Measurements from ENCODE around the gene ZMPSTE24.

ZMPSTE24 gene

DNA sequence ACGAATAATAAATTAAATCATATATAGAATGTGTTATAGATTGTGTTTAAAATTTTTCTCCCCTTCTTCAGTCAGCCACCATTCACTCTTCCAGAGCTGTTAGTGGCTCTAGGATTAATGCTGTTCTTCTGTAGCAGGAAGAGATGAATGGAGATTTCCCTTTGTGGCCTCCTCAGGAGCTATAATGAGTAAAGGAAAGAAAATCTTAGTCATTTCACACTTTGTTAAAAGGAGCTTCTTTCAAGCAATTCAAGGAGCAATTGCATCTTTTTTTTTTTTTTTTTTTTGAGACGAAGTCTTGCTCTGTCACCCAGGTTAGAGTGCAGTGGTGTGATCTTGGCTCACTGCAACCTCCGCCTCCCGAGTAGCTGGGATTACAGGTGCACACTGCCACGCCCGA is 34.0 kb upstream of the ZMPSTE24 start:
- TF ChIP-seq, protein P1, sequence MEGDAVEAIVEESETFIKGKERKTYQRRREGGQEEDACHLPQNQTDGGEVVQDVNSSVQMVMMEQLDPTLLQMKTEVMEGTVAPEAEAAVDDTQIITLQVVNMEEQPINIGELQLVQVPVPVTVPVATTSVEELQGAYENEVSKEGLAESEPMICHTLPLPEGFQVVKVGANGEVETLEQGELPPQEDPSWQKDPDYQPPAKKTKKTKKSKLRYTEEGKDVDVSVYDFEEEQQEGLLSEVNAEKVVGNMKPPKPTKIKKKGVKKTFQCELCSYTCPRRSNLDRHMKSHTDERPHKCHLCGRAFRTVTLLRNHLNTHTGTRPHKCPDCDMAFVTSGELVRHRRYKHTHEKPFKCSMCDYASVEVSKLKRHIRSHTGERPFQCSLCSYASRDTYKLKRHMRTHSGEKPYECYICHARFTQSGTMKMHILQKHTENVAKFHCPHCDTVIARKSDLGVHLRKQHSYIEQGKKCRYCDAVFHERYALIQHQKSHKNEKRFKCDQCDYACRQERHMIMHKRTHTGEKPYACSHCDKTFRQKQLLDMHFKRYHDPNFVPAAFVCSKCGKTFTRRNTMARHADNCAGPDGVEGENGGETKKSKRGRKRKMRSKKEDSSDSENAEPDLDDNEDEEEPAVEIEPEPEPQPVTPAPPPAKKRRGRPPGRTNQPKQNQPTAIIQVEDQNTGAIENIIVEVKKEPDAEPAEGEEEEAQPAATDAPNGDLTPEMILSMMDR (IDR thresholded peaks at IDR 0.05; ENCODE audit: insufficient read depth, low read length, poor library complexity, severe bottlenecking): no peak
- DNase-seq (ENCODE audit: extremely low read depth, insufficient read length): peak; percentile 46
- no peak overlapping the region for H3K4me3 ChIP-seq (replicated peaks; ENCODE audit: low read depth, low read length)
- H3K27me3 ChIP-seq (replicated peaks; ENCODE audit: control insufficient read depth, insufficient read depth, low read length): no peaks in the 10 kb centered on the region
- peaks cover 2% of the 10 kb centered on the region; the same call in 1 of the 2 replicates for H3K36me3 ChIP-seq (ENCODE audit: control insufficient read depth, insufficient read depth, low read length)

DNA sequence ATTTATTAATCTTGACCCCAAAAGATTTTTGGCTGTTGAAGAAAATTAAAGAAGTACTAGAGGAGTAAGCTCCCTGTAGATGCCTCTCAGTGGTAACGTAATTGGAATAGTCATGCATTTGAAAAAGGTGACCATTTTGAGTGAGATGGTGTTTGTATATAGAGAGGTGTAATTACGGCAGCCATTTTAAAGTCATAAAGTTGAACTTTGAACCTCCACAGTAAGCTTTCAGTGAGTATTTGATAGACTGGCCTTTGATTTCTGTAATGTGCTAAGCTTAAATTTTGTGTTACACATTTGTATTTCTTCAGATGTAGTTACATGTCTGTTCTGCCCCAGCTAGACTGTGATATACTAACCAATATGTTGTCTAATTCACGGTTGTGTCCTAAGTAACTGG is 31.8 kb upstream of the ZMPSTE24 start:
- H3K4me3 ChIP-seq (replicated peaks; ENCODE audit: low read depth, low read length): no peak overlapping the region
- H3K27me3 ChIP-seq (replicated peaks; ENCODE audit: control insufficient read depth, insufficient read depth, low read length): no peaks in the 10 kb centered on the region
- no peak for DNase-seq (ENCODE audit: extremely low read depth, insufficient read length)
- TF ChIP-seq, protein P1 (IDR thresholded peaks at IDR 0.05; ENCODE audit: insufficient read depth, low read length, poor library complexity, severe bottlenecking): no peak
- peaks cover 2% of the 10 kb centered on the region; the same call in 1 of the 2 replicates for H3K36me3 ChIP-seq (ENCODE audit: control insufficient read depth, insufficient read depth, low read length)

DNA sequence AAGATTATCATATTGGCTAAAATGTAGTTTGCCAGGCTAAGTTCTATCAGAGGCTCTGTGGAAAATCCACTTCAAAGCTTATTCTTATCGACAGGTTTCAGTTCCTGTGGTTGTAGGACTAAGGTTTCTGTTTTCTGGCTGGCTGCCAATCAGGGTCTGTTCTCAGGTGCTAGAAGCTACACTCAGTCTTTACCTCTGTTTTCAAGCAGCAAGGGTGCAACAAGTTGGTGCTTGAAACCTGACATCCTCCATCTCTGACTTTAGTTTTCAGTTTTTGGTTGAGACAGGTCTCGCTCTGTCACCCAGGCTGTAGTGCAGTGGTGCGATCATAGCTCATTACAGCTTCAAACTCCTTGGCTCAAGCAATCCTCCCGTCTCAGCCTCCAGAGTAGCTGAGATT is 25.6 kb upstream of the ZMPSTE24 start:
- TF ChIP-seq, protein P1 (IDR thresholded peaks at IDR 0.05; ENCODE audit: insufficient read depth, low read length, poor library complexity, severe bottlenecking): no peak
- no peaks in the 10 kb centered on the region for H3K27me3 ChIP-seq (replicated peaks; ENCODE audit: control insufficient read depth, insufficient read depth, low read length)
- H3K36me3 ChIP-seq (ENCODE audit: control insufficient read depth, insufficient read depth, low read length): peaks cover 7% of the 10 kb centered on the region
- DNase-seq (ENCODE audit: extremely low read depth, insufficient read length): peak; percentile 74
- H3K4me3 ChIP-seq (replicated peaks; ENCODE audit: low read depth, low read length): no peak overlapping the region

DNA sequence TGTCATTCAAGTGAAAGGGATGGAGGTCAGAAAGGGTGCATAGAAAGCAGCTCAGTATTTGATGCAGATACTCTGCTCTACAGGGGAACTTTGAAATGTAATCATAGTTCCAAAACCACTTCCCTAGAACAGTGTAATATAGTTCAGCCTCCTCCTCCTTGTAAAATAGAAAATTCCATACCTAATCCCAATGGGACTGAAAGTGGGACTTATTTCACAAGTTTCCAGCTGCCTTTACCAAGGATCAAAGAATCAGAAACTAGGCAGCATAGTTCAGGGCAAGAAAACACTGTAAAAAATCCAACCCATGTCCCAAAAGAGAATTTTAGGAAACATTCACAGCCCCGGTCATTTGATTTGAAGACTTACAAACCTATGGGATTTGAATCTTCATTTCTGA is 18.4 kb upstream of the ZMPSTE24 start:
- TF ChIP-seq, protein P1 (IDR thresholded peaks at IDR 0.05; ENCODE audit: insufficient read depth, low read length, poor library complexity, severe bottlenecking): no peak
- no peak overlapping the region for H3K4me3 ChIP-seq (replicated peaks; ENCODE audit: low read depth, low read length)
- DNase-seq (ENCODE audit: extremely low read depth, insufficient read length): no peak
- peaks cover 4% of the 10 kb centered on the region for H3K36me3 ChIP-seq (ENCODE audit: control insufficient read depth, insufficient read depth, low read length)
- H3K27me3 ChIP-seq (replicated peaks; ENCODE audit: control insufficient read depth, insufficient read depth, low read length): no peaks in the 10 kb centered on the region

DNA sequence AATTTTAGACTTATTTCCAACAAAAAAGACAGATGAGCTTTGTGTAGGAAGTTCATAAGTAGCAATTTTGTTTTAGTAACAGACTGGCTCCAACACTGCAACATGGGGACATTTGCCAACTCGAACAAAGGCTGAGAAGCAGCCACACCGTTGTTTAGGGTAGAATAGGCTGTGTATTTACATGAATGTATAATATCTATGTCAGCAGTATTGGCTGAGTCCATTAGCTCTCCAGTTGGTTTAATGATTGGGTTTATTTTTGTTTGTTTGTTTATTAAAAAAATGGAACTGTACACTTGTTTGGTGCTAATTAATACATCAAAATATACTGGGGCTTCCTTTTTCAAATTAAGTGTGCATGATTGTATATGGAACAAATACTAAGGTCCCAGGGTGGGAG is 17.6 kb upstream of the ZMPSTE24 start:
- Histone ChIP-seq H3K4me3 (replicated peaks; ENCODE audit: low read depth, low read length) (no peak overlapping the region), H3K36me3 (ENCODE audit: control insufficient read depth, insufficient read depth, low read length) (peaks cover 4% of the 10 kb centered on the region), H3K27me3 (replicated peaks; ENCODE audit: control insufficient read depth, insufficient read depth, low read length) (no peaks in the 10 kb centered on the region)
- TF ChIP-seq, protein P1 (IDR thresholded peaks at IDR 0.05; ENCODE audit: insufficient read depth, low read length, poor library complexity, severe bottlenecking): no peak
- no peak for DNase-seq (ENCODE audit: extremely low read depth, insufficient read length)

DNA sequence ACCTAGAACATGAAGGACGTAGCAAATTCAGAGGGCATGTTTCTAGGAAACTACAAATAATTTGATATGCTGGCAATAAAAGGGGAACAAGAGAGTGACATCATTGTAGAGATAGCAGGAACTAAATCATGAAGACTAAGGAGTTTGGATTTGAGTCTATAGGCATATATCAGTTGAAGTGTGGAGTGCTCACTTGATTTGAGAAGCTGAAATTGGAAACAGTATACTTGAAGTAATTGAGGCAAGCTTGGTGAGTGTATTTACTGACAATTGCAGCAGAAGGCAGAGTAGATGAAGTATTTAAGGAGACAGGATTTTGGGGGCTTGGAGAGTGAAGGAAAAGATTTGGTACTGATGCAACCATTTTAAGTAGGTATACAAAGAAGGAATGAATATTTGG is 16.7 kb upstream of the ZMPSTE24 start:
- DNase-seq (ENCODE audit: extremely low read depth, insufficient read length): peak; percentile 33
- H3K27me3 ChIP-seq (replicated peaks; ENCODE audit: control insufficient read depth, insufficient read depth, low read length): no peaks in the 10 kb centered on the region
- TF ChIP-seq, protein P1 (IDR thresholded peaks at IDR 0.05; ENCODE audit: insufficient read depth, low read length, poor library complexity, severe bottlenecking): no peak
- peaks cover 4% of the 10 kb centered on the region; the same call in 1 of the 2 replicates for H3K36me3 ChIP-seq (ENCODE audit: control insufficient read depth, insufficient read depth, low read length)
- no peak overlapping the region for H3K4me3 ChIP-seq (replicated peaks; ENCODE audit: low read depth, low read length)

Measured in GM06990 (cell line).